ENCODE results near the gene CASP5.
"Not testable (repeated sequence)": the region's sequence is repeated elsewhere in the genome, so short reads cannot be mapped to it uniquely, and the experiment has no call there.

CASP5 gene

GRCh38 chr11:105023003-105023402, at the start of gene CASP5:
TSS of gene CASP5 (minus strand) at chr11:105023168. CDS start at chr11:105023136, 32 bp downstream.
- H3K4me3 ChIP-seq (ENCODE audit: low read length) = no peak within 1 kb of the TSS
- TF ChIP-seq CTCF (IDR thresholded peaks at IDR 0.05; ENCODE audit: low read depth, low read length) (no peak), EZH2phosphoT487 (IDR thresholded peaks at IDR 0.05; ENCODE audit: low read depth) (no peak)
- no peaks in the 10 kb centered on the region for H3K9me3 ChIP-seq (ENCODE audit: insufficient read depth, low read length)
- no peak within 1 kb of the TSS for H3K9ac ChIP-seq (ENCODE audit: low read length)
- H4K20me1 ChIP-seq (ENCODE audit: insufficient read depth, low read length) = no peaks in the 10 kb centered on the region
- H3K79me2 ChIP-seq (ENCODE audit: low read length) = no peaks in the 10 kb centered on the region
- no peaks in the 10 kb centered on the region for H3K36me3 ChIP-seq (replicated peaks; ENCODE audit: low read depth, low read length)
- no peak within 1 kb of the TSS for H3K4me2 ChIP-seq (ENCODE audit: low read length)
- no peaks in the 10 kb centered on the region for H3K4me1 ChIP-seq (ENCODE audit: low read length)
- no peak within 1 kb of the TSS for H3K27ac ChIP-seq (ENCODE audit: low read length)
- H3K27me3 ChIP-seq (ENCODE audit: low read depth, low read length) = no peaks in the 10 kb centered on the region
- H2AFZ ChIP-seq (ENCODE audit: low read depth, low read length) = no peak within 1 kb of the TSS

- H3K4me2 ChIP-seq (ENCODE audit: low read length); H3K27me3 ChIP-seq (ENCODE audit: low read depth, low read length); H3K27ac ChIP-seq (ENCODE audit: low read length); H4K20me1 ChIP-seq (ENCODE audit: insufficient read depth, low read length); H3K4me3 ChIP-seq (ENCODE audit: low read length); H3K79me2 ChIP-seq (ENCODE audit: low read length); H2AFZ ChIP-seq (ENCODE audit: low read depth, low read length); H3K4me1 ChIP-seq (ENCODE audit: low read length); H3K9ac ChIP-seq (ENCODE audit: low read length); H3K9me3 ChIP-seq (ENCODE audit: insufficient read depth, low read length); H3K36me3 ChIP-seq (replicated peaks; ENCODE audit: low read depth, low read length): not testable (repeated sequence)
Observed at GRCh38 chr11:105072080-105072479, 49.1 kb upstream of the CASP5 start.

- H3K4me1 ChIP-seq (ENCODE audit: low read length) = no peaks in the 10 kb centered on the region
- TF ChIP-seq EZH2phosphoT487 (IDR thresholded peaks at IDR 0.05; ENCODE audit: low read depth) (no peak), CTCF (IDR thresholded peaks at IDR 0.05; ENCODE audit: low read depth, low read length) (no peak)
- H3K79me2 ChIP-seq (ENCODE audit: low read length) = no peaks in the 10 kb centered on the region
- no peaks in the 10 kb centered on the region for H3K9me3 ChIP-seq (ENCODE audit: insufficient read depth, low read length)
- H4K20me1 ChIP-seq (ENCODE audit: insufficient read depth, low read length) = no peaks in the 10 kb centered on the region
- H3K4me3 ChIP-seq (ENCODE audit: low read length) = no peak overlapping the region
- no peak overlapping the region for H3K4me2 ChIP-seq (ENCODE audit: low read length)
- H3K27ac ChIP-seq (ENCODE audit: low read length) = no peak overlapping the region
- no peaks in the 10 kb centered on the region for H3K36me3 ChIP-seq (replicated peaks; ENCODE audit: low read depth, low read length)
- H3K27me3 ChIP-seq (ENCODE audit: low read depth, low read length) = no peaks in the 10 kb centered on the region
- no peak overlapping the region for H2AFZ ChIP-seq (ENCODE audit: low read depth, low read length)
- H3K9ac ChIP-seq (ENCODE audit: low read length) = no peak overlapping the region
Observed at GRCh38 chr11:105071089-105071732, 48.2 kb upstream of the CASP5 start.

GRCh38 chr11:105070306-105070705, 47.3 kb upstream of the CASP5 start:
- no peak overlapping the region for H3K4me2 ChIP-seq (ENCODE audit: low read length)
- no peak overlapping the region for H2AFZ ChIP-seq (ENCODE audit: low read depth, low read length)
- no peaks in the 10 kb centered on the region for H3K36me3 ChIP-seq (replicated peaks; ENCODE audit: low read depth, low read length)
- no peak overlapping the region for H3K9ac ChIP-seq (ENCODE audit: low read length)
- H3K4me1 ChIP-seq (ENCODE audit: low read length) = no peaks in the 10 kb centered on the region
- no peaks in the 10 kb centered on the region for H4K20me1 ChIP-seq (ENCODE audit: insufficient read depth, low read length)
- H3K79me2 ChIP-seq (ENCODE audit: low read length) = no peaks in the 10 kb centered on the region
- no peak overlapping the region for H3K4me3 ChIP-seq (ENCODE audit: low read length)
- H3K27me3 ChIP-seq (ENCODE audit: low read depth, low read length) = no peaks in the 10 kb centered on the region
- H3K27ac ChIP-seq (ENCODE audit: low read length) = no peak overlapping the region
- TF ChIP-seq EZH2phosphoT487 (IDR thresholded peaks at IDR 0.05; ENCODE audit: low read depth) (no peak), CTCF (IDR thresholded peaks at IDR 0.05; ENCODE audit: low read depth, low read length) (no peak)
- no peaks in the 10 kb centered on the region for H3K9me3 ChIP-seq (ENCODE audit: insufficient read depth, low read length)

GRCh38 chr11:105069749-105070148, 46.8 kb upstream of the CASP5 start:
- not testable (repeated sequence) for H3K9me3 ChIP-seq (ENCODE audit: insufficient read depth, low read length); H3K27ac ChIP-seq (ENCODE audit: low read length); H3K36me3 ChIP-seq (replicated peaks; ENCODE audit: low read depth, low read length); H3K4me3 ChIP-seq (ENCODE audit: low read length); H3K4me1 ChIP-seq (ENCODE audit: low read length); H3K79me2 ChIP-seq (ENCODE audit: low read length); H2AFZ ChIP-seq (ENCODE audit: low read depth, low read length); H4K20me1 ChIP-seq (ENCODE audit: insufficient read depth, low read length); H3K27me3 ChIP-seq (ENCODE audit: low read depth, low read length); H3K9ac ChIP-seq (ENCODE audit: low read length); H3K4me2 ChIP-seq (ENCODE audit: low read length)

- not testable (repeated sequence) for H3K4me1 ChIP-seq (ENCODE audit: low read length); H4K20me1 ChIP-seq (ENCODE audit: insufficient read depth, low read length); H3K9me3 ChIP-seq (ENCODE audit: insufficient read depth, low read length); H3K27me3 ChIP-seq (ENCODE audit: low read depth, low read length); H3K79me2 ChIP-seq (ENCODE audit: low read length); H3K9ac ChIP-seq (ENCODE audit: low read length); H3K27ac ChIP-seq (ENCODE audit: low read length); H3K36me3 ChIP-seq (replicated peaks; ENCODE audit: low read depth, low read length); H3K4me2 ChIP-seq (ENCODE audit: low read length); H3K4me3 ChIP-seq (ENCODE audit: low read length); H2AFZ ChIP-seq (ENCODE audit: low read depth, low read length)
Observed at GRCh38 chr11:105063245-105063941, 40.4 kb upstream of the CASP5 start.
